IMR-90 (cell line): Measurements from ENCODE around the gene MSH6. TPM values are rescaled to one million over a fixed set of nuclear protein-coding genes. Genes with fewer than 3 reads are reported as not detected.

Experiments
- ATAC-seq: fragments of 200-7000 bp; cut with Tn5 transposase; 2 replicates; pipeline ENCODE4 v1.9.1; 2020; ENCODE audit warnings: low read depth, mild to moderate bottlenecking, moderate library complexity
- BruUV-seq: library from RNA; stranded (reverse); fragments of 400-500 nt; replicated peaks from 2 replicates; lab custom pipeline; 2021; lab: Mats Ljungman, UMichigan
- CTCF ChIA-PET: fragments of 300-600 bp; formaldehyde crosslinking; extraction: SDS; loops from one replicate; lab custom pipeline; 2021; ENCODE audit warnings: antibody characterized with exemption; lab: Yijun Ruan, JAX
- POLR2A ChIA-PET: fragments of 300-600 bp; sonication (Branson Sonifier 250); formaldehyde crosslinking; loops from one replicate; lab custom pipeline; 2022; ENCODE audit warnings: antibody characterized with exemption; ENCODE audit not compliant: unreplicated experiment; lab: Charles Lee
- DNase-seq: peaks from one replicate; pipeline ENCODE4 v3.0.0; 2013
- H2AFZ ChIP-seq: replicated peaks from 2 replicates; pipeline ENCODE3; 2013; ENCODE audit warnings: low read length, mild to moderate bottlenecking; ENCODE audit not compliant: poor library complexity
- H2AK5ac ChIP-seq: 2 replicates; pipeline ENCODE4 v1.6.1; 2013; ENCODE audit warnings: low read depth, low read length, inconsistent platforms
- H2AK9ac ChIP-seq: replicated peaks from 2 replicates; pipeline ENCODE3; 2013; ENCODE audit warnings: mild to moderate bottlenecking, low read depth, low read length, moderate library complexity; ENCODE audit not compliant: poor library complexity
- H2BK120ac ChIP-seq: 2 replicates; pipeline ENCODE4 v1.6.1; 2013; ENCODE audit warnings: low read depth, low read length, inconsistent platforms
- H2BK15ac ChIP-seq: 3 replicates; pipeline ENCODE4 v1.6.1; 2013; ENCODE audit warnings: low read depth, low read length, inconsistent platforms
- H2BK20ac ChIP-seq: 2 replicates; pipeline ENCODE4 v1.6.1; 2013; ENCODE audit warnings: low read depth, mild to moderate bottlenecking, inconsistent platforms, low read length, moderate library complexity
- H2BK5ac ChIP-seq: 2 replicates; pipeline ENCODE4 v1.6.1; 2013; ENCODE audit warnings: mild to moderate bottlenecking, low read depth, low read length, inconsistent platforms; ENCODE audit not compliant: poor library complexity, severe bottlenecking
- H3K14ac ChIP-seq: replicated peaks from 2 replicates; pipeline ENCODE4 v1.6.1; 2013; ENCODE audit warnings: low read depth, low read length, inconsistent platforms
- H3K18ac ChIP-seq: 2 replicates; pipeline ENCODE4 v1.6.1; 2013; ENCODE audit warnings: low read depth, low read length, control low read depth
- H3K23ac ChIP-seq: 2 replicates; pipeline ENCODE4 v1.6.1; 2013; ENCODE audit warnings: low read depth, low read length, inconsistent platforms
- H3K27ac ChIP-seq: 2 replicates; pipeline ENCODE4 v1.5.1; 2013; ENCODE audit warnings: mild to moderate bottlenecking, control low read depth, low read length; ENCODE audit not compliant: insufficient read depth
- H3K27me3 ChIP-seq: 2 replicates; pipeline ENCODE4 v1.6.1; 2013; ENCODE audit warnings: low read length; ENCODE audit not compliant: control insufficient read depth, insufficient read depth
- H3K36me3 ChIP-seq: 2 replicates; pipeline ENCODE4 v1.6.1; 2013; ENCODE audit warnings: low read length, mixed read lengths; ENCODE audit not compliant: control insufficient read depth, insufficient read depth
- H3K4ac ChIP-seq: 2 replicates; pipeline ENCODE4 v1.6.1; 2013; ENCODE audit warnings: low read depth, low read length, inconsistent platforms
- H3K4me1 ChIP-seq: 2 replicates; pipeline ENCODE4 v1.6.1; 2013; ENCODE audit warnings: low read length, mixed read lengths; ENCODE audit not compliant: control insufficient read depth, insufficient read depth
- H3K4me2 ChIP-seq: 2 replicates; pipeline ENCODE4 v1.6.1; 2013; ENCODE audit warnings: low read depth, mild to moderate bottlenecking, control low read depth, low read length, moderate library complexity
- H3K4me3 ChIP-seq: 2 replicates; pipeline ENCODE4 v1.5.1; 2013; ENCODE audit warnings: low read depth, mild to moderate bottlenecking, control low read depth, low read length, moderate library complexity; ENCODE audit not compliant: insufficient read depth
- H3K56ac ChIP-seq: 2 replicates; pipeline ENCODE4 v1.6.1; 2013; ENCODE audit warnings: low read length, inconsistent platforms; ENCODE audit not compliant: insufficient read depth; ENCODE audit errors: extremely low read depth
- H3K79me1 ChIP-seq, 2 experiments: 2 replicates each; pipeline ENCODE4 v1.6.1; 2013; ENCODE audit warnings: low read length in 2 of 2, inconsistent platforms in 1 of 2, low read depth in 1 of 2
- H3K9ac ChIP-seq: 2 replicates; pipeline ENCODE4 v1.6.1; 2013; ENCODE audit warnings: low read depth, low read length, control low read depth
- H3K9me1 ChIP-seq: 2 replicates; pipeline ENCODE4 v1.6.1; 2013; ENCODE audit warnings: low read length, inconsistent platforms; ENCODE audit not compliant: insufficient read depth
- H3K9me3 ChIP-seq: 2 replicates; pipeline ENCODE4 v1.6.1; 2013; ENCODE audit warnings: low read length; ENCODE audit not compliant: control insufficient read depth, insufficient read depth
- H4K20me1 ChIP-seq: 2 replicates; pipeline ENCODE4 v1.6.1; 2013; ENCODE audit warnings: low read length, inconsistent platforms; ENCODE audit not compliant: insufficient read depth
- H4K5ac ChIP-seq: 2 replicates; pipeline ENCODE4 v1.6.1; 2013; ENCODE audit warnings: mild to moderate bottlenecking, low read depth, low read length, control low read depth
- H4K8ac ChIP-seq, 2 experiments: 2 replicates each; pipeline ENCODE4 v1.6.1; 2013; ENCODE audit warnings: low read depth in 2 of 2, low read length in 2 of 2, control low read depth in 1 of 2, inconsistent platforms in 1 of 2
- H4K91ac ChIP-seq: 2 replicates; pipeline ENCODE4 v1.6.1; 2013; ENCODE audit warnings: low read depth, low read length, inconsistent platforms; ENCODE audit not compliant: insufficient read depth
- BHLHE40 ChIP-seq: fragments of 150-350 bp; IDR thresholded peaks from 2 replicates; pipeline ENCODE4 v1.6.1; 2016; ENCODE audit warnings: mild to moderate bottlenecking, low read depth, low read length
- FOS ChIP-seq: fragments of 150-350 bp; IDR thresholded peaks from 2 replicates; pipeline ENCODE4 v1.6.1; 2016; ENCODE audit warnings: low read depth, low read length
- MXI1 ChIP-seq: IDR thresholded peaks from 2 replicates; pipeline ENCODE4 v1.6.1; 2012; ENCODE audit warnings: low read depth, mild to moderate bottlenecking, low read length, moderate library complexity, borderline replicate concordance
- POLR2A ChIP-seq: IDR thresholded peaks from 2 replicates; pipeline ENCODE4 v1.6.1; 2012; ENCODE audit warnings: mild to moderate bottlenecking, low read depth, low read length
- RCOR1 ChIP-seq: IDR thresholded peaks from 2 replicates; pipeline ENCODE4 v1.6.1; 2012; ENCODE audit warnings: mild to moderate bottlenecking, low read length, improper control_type of control experiment; ENCODE audit not compliant: insufficient replicate concordance
- USF2 ChIP-seq: fragments of 150-350 bp; IDR thresholded peaks from 2 replicates; pipeline ENCODE4 v1.6.1; 2017; ENCODE audit warnings: mild to moderate bottlenecking, antibody characterized with exemption, low read length, low read depth
- WGBS, 2 experiments: methylation state at CpG; one replicate each; pipeline versions ENCODE4 v1.1.5 to v1.1.7; 2013; ENCODE audit warnings: missing lambda C conversion rate in 2 of 2; ENCODE audit not compliant: insufficient read length in 1 of 2; ENCODE audit errors: extremely low coverage in 2 of 2; 5-methylcytosine and 5-hydroxymethylcytosine counted together
- dilution Hi-C: fragments of 300-500 bp; cut with HindIII; formaldehyde crosslinking; loops from one replicate; pipeline ENCODE4 v1.14.3; 2018; ENCODE audit warnings: low sequenced_read_pairs; ENCODE audit not compliant: unreplicated experiment
- in situ Hi-C: fragments of 300-500 bp; cut with MboI; formaldehyde crosslinking; loops from 3 replicates; pipeline ENCODE4 v1.14.3; 2019; ENCODE audit warnings: low sequenced_read_pairs, inconsistent platforms, mixed read lengths
- intact Hi-C: fragments of 100-400 bp; cut with micrococcal nuclease; formaldehyde crosslinking; loops from 2 replicates; pipeline ENCODE4 v1.10.0; 2022
- polyA plus RNA-seq, 3 experiments: library from polyadenylated mRNA; depleted of rRNA; stranded (reverse); fragments of >200 nt; gene quantifications; 2 replicates each; pipeline ENCODE4 v1.2.3, GENCODE V29; 2012; ENCODE audit warnings: low replicate concordance in 1 of 3
- total RNA-seq: library from RNA; depleted of rRNA; stranded (reverse); fragments of >200 nt; gene quantifications from 2 replicates; pipeline ENCODE4 v1.2.3, GENCODE V29; 2012

Gene MSH6
- total and polyA plus RNA-seq, 2 of the 4 experiments (the other 2 are of a cell fraction) = 17.1 to 48.9 TPM

- Histone ChIP-seq H2BK5ac (peak overlapping the region; percentile 70), H3K9ac (peak overlapping the region; percentile 81), H3K4me1 (peaks cover 4% of the 10 kb centered on the region), H4K5ac (no peak overlapping the region), H3K36me3 (no peaks in the 10 kb centered on the region), H3K27ac (peak overlapping the region; percentile 86), H4K8ac (no peak overlapping the region; a peak in 1 of 4 replicates), H3K4me3 (peak overlapping the region; percentile 94), H3K23ac (peak overlapping the region; percentile 22; the same call in 1 of the 2 replicates), H2BK120ac (no peak overlapping the region), H2AK5ac (no peak overlapping the region), H4K91ac (no peak overlapping the region), H3K4me2 (peak overlapping the region; percentile 84), H3K56ac (no peak overlapping the region), H2BK15ac (no peak overlapping the region), H3K14ac (no peak overlapping the region), H3K18ac (no peak overlapping the region), H3K79me1 (peaks cover 7 to 35% of the 10 kb centered on the region in 2 experiments), H2BK20ac (no peak overlapping the region), H3K9me3 (no peaks in the 10 kb centered on the region), H2AK9ac (peak overlapping the region; percentile 92), H2AFZ (peak overlapping the region; percentile 95), H3K4ac (no peak overlapping the region), H4K20me1 (peaks cover 43% of the 10 kb centered on the region), H3K9me1 (peaks cover 8% of the 10 kb centered on the region; the same call in 1 of the 2 replicates), H3K27me3 (no peaks in the 10 kb centered on the region)
- no TSS peak for BruUV-seq
- TF ChIP-seq POLR2A = no peak
- no peak for TF ChIP-seq RCOR1
- no peak for TF ChIP-seq FOS
- no peak for TF ChIP-seq USF2
- TF ChIP-seq BHLHE40 = peak; percentile 61
- 0 out of 2 replicates have a peak, but pooled peaks have one; percentile 44 for TF ChIP-seq MXI1
- CTCF ChIA-PET = interaction anchor here (0.6 to 1.4 kb wide), 3 partner anchors 16 to 395 kb away, joined by 3 to 7 read pairs (median 4); no protein-coding TSS in a partner anchor
- in situ Hi-C loops = no loop called here
- peak; percentile 40 for ATAC-seq
- DNase-seq = peak; percentile 32
- 1% methylated on average over 31 of the region's 71 CpGs; no CpG with 5 or more reads in 1 of the 2 experiments for WGBS, 2 experiments
- intact Hi-C loops = loop anchor here (5.0 kb wide), 1 partner anchor 324 kb away; no protein-coding TSS in a partner anchor
- dilution Hi-C loops = no loop called here
- POLR2A ChIA-PET = interaction anchor here (0.7 kb wide), 1 partner anchor 687 kb away, joined by 8 read pairs; no protein-coding TSS in a partner anchor
Observed at GRCh38 chr2:47783486-47784351, 774 bp downstream of the MSH6 start.
